GM04503 (cell line): Measurements from ENCODE around the gene ABCA13.

ENCODE experiments used
- DNase-seq: peaks from one replicate; pipeline ENCODE4 v3.0.0-alpha.2; 2012; ENCODE audit warnings: low read depth

Gene ABCA13

GRCh38 chr7:48242846-48243245, 71.6 kb downstream of the ABCA13 start:
- no peak for DNase-seq

DNA sequence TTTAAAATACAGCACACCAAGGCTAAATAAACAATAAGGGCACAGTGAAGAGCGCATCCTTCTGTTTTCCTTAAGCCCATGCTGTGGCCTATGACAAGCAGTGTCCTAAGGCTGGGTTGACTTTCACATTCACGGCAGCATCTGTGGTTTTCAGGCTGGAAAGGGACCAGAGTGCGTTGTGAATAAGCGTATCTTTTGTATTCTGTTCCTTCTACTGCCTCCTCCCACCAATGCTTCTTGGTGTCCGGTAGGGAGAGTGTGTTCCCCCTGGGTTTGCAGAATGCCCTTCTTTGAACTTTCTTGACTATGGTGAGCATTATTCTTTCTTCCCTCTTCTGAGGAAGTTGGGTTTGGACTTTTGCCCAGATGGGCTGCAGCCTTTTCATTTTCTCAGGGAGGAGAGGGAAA, 73.6 kb downstream of the ABCA13 start:
- no peak for DNase-seq

DNA sequence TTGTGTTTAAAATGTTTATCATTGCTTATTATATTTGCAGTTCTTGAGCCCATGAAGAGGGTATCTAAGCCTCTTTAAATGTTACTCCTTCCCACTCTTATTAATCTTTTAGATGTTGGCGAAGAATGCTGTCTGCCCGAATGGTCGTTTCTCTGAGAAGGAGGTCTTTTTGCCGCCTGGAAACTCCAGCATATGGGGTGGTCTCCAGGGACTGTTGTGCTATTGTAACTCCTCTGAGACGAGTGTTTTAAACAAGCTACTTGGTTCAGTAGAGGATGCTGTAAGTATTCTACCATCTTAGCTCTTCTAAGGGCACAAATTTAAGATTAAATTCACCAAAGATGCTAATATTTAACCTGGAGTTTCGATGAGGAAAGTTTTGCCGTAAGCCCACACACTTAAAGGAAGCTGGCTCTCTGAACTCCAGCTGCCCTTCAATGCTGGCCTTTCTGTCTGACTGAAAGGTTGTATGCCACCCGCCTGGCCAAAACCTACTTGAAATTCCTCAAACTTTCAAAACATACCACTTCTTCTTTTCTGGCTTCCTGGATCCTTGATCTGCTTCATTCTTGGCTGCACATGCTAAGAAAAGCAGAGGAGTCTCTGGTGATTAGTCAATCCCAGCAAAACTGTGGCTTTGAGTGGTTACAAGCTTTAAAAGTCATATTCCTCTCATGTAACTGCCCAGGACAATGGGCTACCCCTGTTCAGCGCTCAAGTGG, 74.7 kb downstream of the ABCA13 start:
- DNase-seq, result no peak

- no peak for DNase-seq
Observed at GRCh38 chr7:48249166-48249565, 77.9 kb downstream of the ABCA13 start.

DNA sequence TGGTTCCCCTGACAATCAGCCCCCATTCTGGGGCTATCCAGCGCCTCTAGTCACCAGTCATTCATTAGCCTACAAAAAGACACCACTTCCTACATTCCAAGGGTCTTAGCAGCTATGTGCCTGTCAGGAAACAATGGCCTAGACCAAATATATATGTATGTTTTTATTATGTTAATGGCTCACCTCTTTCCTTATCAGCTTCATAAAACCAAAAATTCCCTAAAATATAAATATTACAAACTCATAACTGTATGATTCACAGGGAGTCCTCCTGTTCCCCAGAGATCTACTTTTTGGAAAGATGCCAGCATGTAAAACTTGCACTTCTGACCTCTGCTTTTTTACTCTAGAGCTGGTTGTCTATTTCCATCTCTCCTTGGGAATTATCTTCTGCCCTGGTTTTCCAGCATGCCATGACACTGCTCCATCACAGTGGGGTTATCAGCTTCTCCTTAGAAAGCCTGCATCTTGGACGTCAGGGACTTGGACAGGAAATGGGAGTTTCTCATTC, 79.2 kb downstream of the ABCA13 start:
- DNase-seq, result no peak

- DNase-seq, result no peak
Observed at GRCh38 chr7:48251766-48252165, 80.5 kb downstream of the ABCA13 start.

DNA sequence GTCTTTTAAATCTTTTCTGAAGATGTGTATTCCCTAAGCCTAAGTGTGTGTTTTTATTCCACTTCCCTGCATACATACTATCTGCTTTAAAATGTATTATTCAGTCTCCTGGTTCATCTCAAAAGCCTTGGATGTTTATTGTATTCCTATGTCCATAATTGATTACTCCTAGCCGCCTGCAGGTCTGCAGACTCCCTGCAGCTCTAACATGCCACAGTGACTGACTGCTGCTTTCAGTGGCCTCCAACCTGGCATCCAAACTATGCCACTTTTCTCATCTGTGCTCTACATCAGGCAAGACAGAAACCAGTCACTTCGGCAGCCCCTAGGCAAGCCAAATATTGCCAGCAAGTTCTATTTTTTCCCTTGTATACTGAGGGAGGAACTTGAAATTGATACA, 81.7 kb downstream of the ABCA13 start:
- DNase-seq, result no peak

GRCh38 chr7:48255046-48255445, 83.8 kb downstream of the ABCA13 start:
- peak; percentile 18 for DNase-seq

- no peak for DNase-seq
Observed at GRCh38 chr7:48259463-48260280, 88.4 kb downstream of the ABCA13 start.

GRCh38 chr7:48261696-48262095, 90.4 kb downstream of the ABCA13 start:
- DNase-seq, result no peak

DNA sequence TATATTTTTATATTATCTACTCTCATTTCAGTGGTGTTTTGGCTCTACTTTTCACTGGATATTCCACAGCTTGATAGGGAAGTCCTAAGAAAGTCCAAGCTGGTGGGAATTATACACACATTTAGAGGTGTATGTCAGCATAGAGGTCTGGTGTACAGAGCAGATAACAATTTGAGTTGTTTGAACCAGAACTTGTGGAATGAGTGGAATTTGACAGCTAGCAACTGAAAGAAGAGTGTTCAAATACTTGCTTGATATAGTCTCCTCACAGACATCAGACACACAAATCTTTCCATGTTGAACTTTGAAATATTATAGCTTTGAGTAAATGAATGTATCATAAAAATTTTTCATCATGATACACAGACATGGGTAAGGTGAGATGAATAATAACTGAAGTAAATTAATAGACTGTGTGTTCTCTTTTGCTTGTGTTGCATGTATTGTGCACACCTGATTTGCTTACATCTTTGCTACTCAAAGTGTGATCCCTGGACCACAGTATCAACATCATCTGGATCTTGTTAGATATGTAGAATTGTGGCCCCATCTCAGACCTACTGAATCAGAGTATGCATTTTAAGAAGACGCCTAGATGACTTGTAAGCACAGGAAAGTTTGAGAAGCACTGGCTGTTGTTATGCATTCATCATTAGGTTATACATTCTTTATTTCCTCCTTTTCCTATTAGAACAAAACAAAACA, 91.5 kb downstream of the ABCA13 start:
- no peak for DNase-seq

DNA sequence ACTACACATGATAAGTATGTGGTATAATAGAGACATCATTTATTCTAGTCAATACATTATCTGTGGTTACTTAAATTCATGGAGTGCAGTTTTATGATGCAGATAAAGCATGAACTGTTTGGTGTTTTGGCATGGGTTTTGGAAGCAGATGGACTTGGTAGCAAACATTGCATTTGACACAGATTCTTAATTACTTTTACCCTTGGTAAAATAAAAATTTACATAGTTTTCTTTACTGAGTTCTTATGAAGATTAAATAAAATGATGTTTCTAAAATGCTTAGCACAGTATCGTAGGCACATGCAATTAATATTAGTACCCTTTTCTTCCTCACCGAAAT, 92.0 kb downstream of the ABCA13 start:
- no peak for DNase-seq

- no peak for DNase-seq
Observed at GRCh38 chr7:48269066-48269465, 97.8 kb downstream of the ABCA13 start.

DNA sequence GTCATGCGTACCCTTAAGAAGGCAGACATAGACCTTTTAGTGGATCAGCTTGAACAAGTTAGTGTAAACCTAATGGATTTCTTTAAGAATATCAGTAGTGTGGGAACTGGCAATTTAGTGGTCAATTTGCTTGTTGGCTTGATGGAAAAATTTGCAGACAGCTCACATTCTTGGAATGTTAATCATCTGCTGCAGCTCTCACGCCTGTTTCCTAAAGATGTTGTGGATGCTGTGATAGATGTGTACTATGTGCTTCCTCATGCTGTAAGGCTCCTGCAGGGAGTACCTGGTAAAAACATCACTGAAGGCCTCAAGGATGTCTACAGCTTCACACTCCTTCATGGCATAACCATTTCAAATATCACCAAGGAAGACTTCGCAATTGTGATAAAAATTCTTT, 103.4 kb downstream of the ABCA13 start:
- DNase-seq, result peak; percentile 23

DNA sequence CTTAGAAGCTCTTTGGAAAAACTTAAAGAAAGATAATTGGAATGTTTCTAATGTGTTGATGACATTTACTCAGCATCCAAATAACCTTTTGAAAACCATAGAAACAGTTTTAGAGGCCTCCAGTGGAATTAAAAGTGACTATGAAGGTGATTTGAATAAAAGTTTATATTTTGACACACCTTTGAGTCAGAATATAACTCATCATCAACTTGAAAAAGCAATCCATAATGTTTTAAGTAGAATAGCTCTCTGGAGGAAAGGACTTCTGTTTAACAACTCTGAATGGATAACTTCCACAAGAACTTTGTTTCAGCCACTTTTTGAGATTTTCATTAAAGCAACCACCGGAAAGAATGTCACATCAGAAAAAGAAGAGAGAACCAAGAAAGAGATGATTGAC, 108.2 kb downstream of the ABCA13 start:
- DNase-seq, result no peak

DNA sequence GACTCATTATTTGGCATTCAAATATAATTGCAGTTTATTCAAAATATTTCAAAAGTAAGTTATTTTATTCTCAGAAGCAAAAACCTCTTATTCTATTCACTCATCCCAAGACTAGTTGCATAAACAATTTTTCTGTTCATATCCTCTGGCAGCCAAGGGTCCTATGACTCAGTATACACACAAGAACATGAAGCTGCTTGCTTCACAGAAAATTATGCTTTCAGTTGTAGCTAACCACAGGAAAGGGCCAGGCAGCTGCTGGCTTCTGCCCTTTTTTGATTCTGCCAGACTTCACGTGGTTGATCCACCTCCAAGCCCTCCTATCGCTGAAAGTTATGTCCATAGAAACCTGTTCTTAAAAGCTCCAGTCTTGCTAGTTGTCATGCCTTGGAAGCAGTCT, 108.8 kb downstream of the ABCA13 start:
- DNase-seq, result peak; percentile 49

- peak; percentile 38 for DNase-seq
Observed at GRCh38 chr7:48285373-48285772, 114.1 kb downstream of the ABCA13 start.

DNA sequence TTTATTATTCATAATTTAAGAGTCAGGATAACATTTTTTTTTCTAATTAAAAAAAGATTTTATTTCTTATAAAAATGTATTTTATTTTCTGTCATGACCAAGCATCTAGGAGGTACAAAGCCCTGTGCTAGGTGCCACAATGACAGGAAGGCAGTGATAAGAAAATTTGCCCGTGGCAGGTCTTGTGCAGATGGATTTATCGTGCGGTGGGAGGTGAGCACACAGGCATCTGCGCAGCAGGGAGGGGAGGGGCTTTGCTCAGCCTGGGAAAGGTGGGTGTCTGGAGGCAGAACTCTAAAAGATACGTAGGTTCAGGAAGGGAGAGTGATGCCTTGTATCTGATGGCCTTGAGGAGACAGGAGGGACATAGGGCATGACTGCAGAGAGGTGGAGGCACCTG, 115.6 kb downstream of the ABCA13 start:
- DNase-seq, result no peak

DNA sequence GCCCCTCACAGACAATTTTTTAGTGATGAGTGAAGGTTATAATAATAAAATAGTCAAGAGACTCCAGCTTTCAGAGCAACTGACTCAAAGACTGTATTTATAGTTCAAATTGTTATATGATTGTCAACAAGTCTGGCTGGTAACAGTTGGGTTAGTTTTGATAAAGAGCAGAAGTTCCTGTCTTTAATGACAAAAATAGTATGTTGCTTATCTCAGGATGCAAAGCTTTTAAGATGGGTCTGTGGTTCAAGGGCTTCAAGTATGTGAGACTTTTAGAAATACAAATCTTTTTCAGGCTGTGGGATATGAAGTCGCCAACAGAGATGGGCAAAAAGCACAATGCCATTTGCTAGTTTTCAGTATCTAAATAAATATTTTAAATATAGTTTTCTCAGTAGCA, 118.4 kb downstream of the ABCA13 start:
- no peak for DNase-seq

DNA sequence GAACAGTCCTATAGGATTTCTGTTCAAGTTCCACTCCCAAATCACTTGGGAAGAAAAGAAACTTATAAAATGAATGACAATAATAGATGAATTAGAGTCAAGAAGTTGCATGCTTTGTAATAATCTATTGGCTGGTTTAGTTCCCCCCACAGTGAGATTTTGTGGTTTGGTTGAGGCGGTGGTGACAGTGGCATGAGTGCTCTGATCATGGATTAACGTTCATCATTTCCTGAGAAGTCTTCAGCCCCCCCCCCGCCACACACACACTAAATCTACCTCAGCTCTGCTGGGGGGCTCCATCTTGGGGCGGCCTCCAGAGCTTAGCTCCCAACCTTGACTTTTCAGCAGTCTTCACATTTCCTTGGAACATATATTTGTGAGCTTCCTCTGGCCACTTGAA, 121.7 kb downstream of the ABCA13 start:
- no peak for DNase-seq

DNA sequence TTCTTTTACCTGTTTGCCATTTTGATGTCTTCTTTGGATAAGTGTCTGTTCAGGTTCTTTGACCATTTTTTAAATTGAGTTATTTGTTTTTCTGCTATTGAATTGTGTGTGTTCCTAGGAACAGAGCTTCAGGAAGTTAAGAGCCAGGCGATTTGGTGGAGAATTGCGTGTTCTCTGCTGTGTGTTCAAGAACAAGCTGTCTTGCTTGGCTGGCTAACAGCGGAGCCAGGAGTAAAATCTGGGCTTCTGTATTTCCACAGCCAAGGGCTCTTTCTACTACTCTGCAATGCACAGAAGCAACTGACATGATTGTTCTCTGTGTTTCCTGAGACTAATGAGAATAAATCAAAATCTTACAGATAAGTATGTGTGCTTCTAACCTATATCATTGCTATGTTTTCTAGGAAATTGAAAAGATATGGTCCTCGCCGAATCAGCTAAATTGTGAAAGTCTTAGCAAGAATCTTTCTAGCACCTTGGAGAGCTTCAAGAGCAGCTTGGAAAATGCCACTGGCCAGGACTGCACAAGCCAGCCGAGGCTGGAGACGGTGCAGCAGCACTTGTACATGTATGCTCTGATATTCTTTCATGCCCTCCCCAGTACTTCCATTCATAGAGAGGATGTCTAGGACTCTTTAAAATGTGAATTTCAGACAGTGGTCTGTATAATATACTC, 124.2 kb downstream of the ABCA13 start:
- DNase-seq, result no peak

DNA sequence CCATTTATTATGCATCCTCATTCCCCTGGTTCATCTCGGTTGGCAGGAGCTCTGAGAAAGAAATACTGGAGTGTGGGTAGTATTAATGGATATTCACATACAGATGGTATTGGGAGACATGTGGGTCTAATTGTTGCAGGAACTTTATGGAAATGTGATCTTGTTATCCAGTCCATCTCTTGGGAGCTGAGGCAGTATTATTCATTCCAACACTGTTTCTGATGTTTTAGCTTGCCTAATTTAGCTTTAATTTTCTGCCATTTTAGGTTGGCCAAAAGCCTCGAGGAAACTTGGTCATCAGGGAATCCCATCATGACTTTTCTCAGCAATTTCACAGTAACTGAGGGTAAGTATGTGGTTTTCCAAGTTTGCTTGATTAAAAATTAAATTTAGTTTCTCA, 125.7 kb downstream of the ABCA13 start:
- no peak for DNase-seq
